Measurements from ENCODE around the gene DENND1B.

The DENND1B gene

DNA sequence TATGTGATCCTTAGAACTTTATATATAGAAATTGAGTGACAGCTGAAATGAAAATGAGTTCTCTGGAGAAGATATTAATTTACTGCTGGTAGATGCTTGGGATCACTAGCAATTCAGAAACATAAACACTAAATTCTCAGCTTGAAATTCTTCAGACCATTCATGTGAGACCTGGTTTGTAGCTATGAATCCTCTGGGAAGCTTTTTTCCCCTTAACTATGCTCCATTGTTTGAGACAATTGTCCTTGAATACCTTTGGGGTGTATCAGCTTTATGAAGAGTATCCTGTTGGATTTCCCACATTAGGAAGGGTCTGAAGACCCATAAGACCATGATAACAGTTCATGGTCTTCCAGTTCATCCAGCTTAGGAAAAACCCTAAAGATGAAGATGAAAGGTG lies 4.6 kb upstream of the DENND1B start (continued):
- TF ChIP-seq, protein P1, sequence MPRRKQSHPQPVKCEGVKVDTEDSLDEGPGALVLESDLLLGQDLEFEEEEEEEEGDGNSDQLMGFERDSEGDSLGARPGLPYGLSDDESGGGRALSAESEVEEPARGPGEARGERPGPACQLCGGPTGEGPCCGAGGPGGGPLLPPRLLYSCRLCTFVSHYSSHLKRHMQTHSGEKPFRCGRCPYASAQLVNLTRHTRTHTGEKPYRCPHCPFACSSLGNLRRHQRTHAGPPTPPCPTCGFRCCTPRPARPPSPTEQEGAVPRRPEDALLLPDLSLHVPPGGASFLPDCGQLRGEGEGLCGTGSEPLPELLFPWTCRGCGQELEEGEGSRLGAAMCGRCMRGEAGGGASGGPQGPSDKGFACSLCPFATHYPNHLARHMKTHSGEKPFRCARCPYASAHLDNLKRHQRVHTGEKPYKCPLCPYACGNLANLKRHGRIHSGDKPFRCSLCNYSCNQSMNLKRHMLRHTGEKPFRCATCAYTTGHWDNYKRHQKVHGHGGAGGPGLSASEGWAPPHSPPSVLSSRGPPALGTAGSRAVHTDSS (tag by site-specific recombination; IDR thresholded peaks at IDR 0.05) = no peak
- TF ChIP-seq REST (tag by site-specific recombination; IDR thresholded peaks at IDR 0.05) = no peak
- TF ChIP-seq, protein P2, sequence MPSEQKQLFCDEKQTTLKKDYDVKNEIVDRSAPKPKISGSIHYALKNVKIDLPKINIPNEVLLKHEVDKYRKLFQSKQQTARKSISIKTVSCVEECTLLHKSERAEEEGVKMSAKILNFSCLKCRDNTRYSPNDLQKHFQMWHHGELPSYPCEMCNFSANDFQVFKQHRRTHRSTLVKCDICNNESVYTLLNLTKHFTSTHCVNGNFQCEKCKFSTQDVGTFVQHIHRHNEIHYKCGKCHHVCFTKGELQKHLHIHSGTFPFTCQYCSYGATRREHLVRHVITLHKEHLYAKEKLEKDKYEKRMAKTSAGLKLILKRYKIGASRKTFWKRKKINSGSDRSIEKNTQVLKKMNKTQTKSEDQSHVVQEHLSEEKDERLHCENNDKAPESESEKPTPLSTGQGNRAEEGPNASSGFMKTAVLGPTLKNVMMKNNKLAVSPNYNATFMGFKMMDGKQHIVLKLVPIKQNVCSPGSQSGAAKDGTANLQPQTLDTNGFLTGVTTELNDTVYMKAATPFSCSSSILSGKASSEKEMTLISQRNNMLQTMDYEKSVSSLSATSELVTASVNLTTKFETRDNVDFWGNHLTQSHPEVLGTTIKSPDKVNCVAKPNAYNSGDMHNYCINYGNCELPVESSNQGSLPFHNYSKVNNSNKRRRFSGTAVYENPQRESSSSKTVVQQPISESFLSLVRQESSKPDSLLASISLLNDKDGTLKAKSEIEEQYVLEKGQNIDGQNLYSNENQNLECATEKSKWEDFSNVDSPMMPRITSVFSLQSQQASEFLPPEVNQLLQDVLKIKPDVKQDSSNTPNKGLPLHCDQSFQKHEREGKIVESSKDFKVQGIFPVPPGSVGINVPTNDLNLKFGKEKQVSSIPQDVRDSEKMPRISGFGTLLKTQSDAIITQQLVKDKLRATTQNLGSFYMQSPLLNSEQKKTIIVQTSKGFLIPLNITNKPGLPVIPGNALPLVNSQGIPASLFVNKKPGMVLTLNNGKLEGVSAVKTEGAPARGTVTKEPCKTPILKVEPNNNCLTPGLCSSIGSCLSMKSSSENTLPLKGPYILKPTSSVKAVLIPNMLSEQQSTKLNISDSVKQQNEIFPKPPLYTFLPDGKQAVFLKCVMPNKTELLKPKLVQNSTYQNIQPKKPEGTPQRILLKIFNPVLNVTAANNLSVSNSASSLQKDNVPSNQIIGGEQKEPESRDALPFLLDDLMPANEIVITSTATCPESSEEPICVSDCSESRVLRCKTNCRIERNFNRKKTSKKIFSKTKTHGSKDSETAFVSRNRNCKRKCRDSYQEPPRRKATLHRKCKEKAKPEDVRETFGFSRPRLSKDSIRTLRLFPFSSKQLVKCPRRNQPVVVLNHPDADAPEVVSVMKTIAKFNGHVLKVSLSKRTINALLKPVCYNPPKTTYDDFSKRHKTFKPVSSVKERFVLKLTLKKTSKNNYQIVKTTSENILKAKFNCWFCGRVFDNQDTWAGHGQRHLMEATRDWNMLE (tag by site-specific recombination; conservative IDR thresholded peaks at IDR 0.05; ENCODE audit: low read depth) = no peak

GRCh38 chr1:197778366-197778945 lies 3.2 kb upstream of the DENND1B start:
- CTCF ChIA-PET = interaction anchor here (0.7 kb wide), 1 partner anchor 110 kb away, joined by 3 read pairs; no protein-coding TSS in a partner anchor
- no peak overlapping the region for H3K27ac ChIP-seq (ENCODE audit: extremely low read depth, low read depth, low read length)
- H3K4me1 ChIP-seq (ENCODE audit: control insufficient read depth, insufficient read depth, low read length) = no peaks in the 10 kb centered on the region; the same call in 1 of the 2 replicates
- TF ChIP-seq ZNF530 (tag by site-specific recombination; IDR thresholded peaks at IDR 0.05; ENCODE audit: low read depth) = no peak
- no peak for TF ChIP-seq ZNF600 (tag by site-specific recombination; IDR thresholded peaks at IDR 0.05)
- no peak for TF ChIP-seq ZNF785 (tag by site-specific recombination; IDR thresholded peaks at IDR 0.05)
- no peak for TF ChIP-seq ZNF48 (tag by site-specific recombination; IDR thresholded peaks at IDR 0.05)
- TF ChIP-seq ZNF544 (tag by site-specific recombination; IDR thresholded peaks at IDR 0.05) = no peak
- TF ChIP-seq OVOL3 (tag by site-specific recombination; IDR thresholded peaks at IDR 0.05) = no peak
- TF ChIP-seq ZNF23 (tag by site-specific recombination; IDR thresholded peaks at IDR 0.05; ENCODE audit: borderline replicate concordance) = no peak
- no peak for TF ChIP-seq ZNF302 (tag by site-specific recombination; IDR thresholded peaks at IDR 0.05; ENCODE audit: low read depth)
- TF ChIP-seq ZNF24 (tag by site-specific recombination; IDR thresholded peaks at IDR 0.05) = no peak
- H3K36me3 ChIP-seq (ENCODE audit: control insufficient read depth in 2 of 2, insufficient read depth in 1 of 2, low read length in 2 of 2) = no peaks in the 10 kb centered on the region
- POLR2A ChIA-PET = no interaction called here
- H3K9me3 ChIP-seq (ENCODE audit: control insufficient read depth, insufficient read depth, low read depth, low read length) = no peaks in the 10 kb centered on the region
- H3K4me3 ChIP-seq (ENCODE audit: low read depth, low read length) = no peak overlapping the region
